ENCODE measurements around the gene EEFSEC.

EEFSEC gene

GRCh38 chr3:128454310-128454618 lies 301.0 kb downstream of the EEFSEC start:
- ATAC-seq: no peak

GRCh38 chr3:128455116-128455515 lies 301.8 kb downstream of the EEFSEC start:
- no peak for ATAC-seq

- no peak for ATAC-seq
These were observed 302.8 kb downstream of the EEFSEC start for GRCh38 chr3:128455786-128456748.

- ATAC-seq: no peak
These were observed 303.8 kb downstream of the EEFSEC start for GRCh38 chr3:128456776-128457715.

DNA sequence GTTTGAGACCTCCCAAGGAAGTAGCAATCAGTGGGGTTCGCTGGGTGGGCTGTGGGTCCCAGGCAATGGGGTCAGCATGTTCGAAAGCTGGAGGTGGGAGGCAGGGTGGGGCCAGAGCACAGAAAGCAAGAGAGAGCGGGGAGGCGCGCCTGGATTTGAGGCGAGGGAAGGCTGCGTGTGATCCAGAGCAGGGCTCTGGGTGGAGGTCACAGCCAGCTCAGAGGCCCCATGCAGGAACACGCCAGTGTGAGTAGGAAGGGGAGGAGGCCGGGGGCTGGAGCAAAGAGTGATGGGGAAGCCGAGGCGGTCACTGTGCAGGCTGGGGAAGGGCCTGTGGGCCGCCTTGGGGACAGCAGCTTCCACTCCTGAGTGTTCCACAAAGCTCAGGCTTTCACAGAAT lies 304.7 kb downstream of the EEFSEC start:
- no peak for ATAC-seq

Measured in activated CD4-positive, CD25-positive, alpha-beta regulatory T cell treated with anti-CD3 and anti-CD28 coated beads, Interleukin-2, amount 50 U/mL, for 24 hours (primary cell).